Adrenal gland (tissue), 12 donors: Measurements from ENCODE around the gene SLC45A3. TPM values are rescaled to one million over a fixed set of nuclear protein-coding genes. Genes with fewer than 3 reads are reported as not detected.

ENCODE experiments used
- DNase-seq, 7 donors: peaks; one replicate each; pipeline ENCODE4 v3.0.0-alpha.2; 2019 to 2020
- H3K27ac ChIP-seq, 5 donors: fragments of 200-600 bp; sonication (generic) in 4 of 5; 1 replicate in 3 of 5; 2 replicates in 2 of 5; pipeline versions ENCODE4 v1.5.1 to v1.8.0; 2016 to 2020; ENCODE audit warnings: mild to moderate bottlenecking in 1 of 5
- H3K27me3 ChIP-seq: fragments of 200-600 bp; 2 replicates; pipeline ENCODE4 v1.8.0; 2021
- H3K36me3 ChIP-seq, 2 donors: fragments of 200-600 bp; replicated peaks in 1 of 2; 1 replicate in 1 of 2; 2 replicates in 1 of 2; pipeline versions ENCODE4 v1.5.1 to v1.8.0; 2018 to 2022
- H3K4me1 ChIP-seq, 2 donors: fragments of 200-600 bp; replicated peaks in 1 of 2; 1 replicate in 1 of 2; 2 replicates in 1 of 2; pipeline versions ENCODE4 v1.5.1 to v1.8.0; 2018 to 2021
- H3K4me3 ChIP-seq, 4 donors: fragments of 200-600 bp; sonication (generic) in 3 of 4; one replicate each; pipeline ENCODE4 v1.5.1; 2016 to 2018
- H3K9me3 ChIP-seq, 3 donors: fragments of 200-600 bp; sonication (generic) in 1 of 3; replicated peaks in 1 of 3; 1 replicate in 2 of 3; 2 replicates in 1 of 3; pipeline versions ENCODE4 v1.5.1 to v1.8.0; 2016 to 2021
- POLR2A ChIP-seq, 2 donors: fragments of 450-650 bp; IDR thresholded peaks; one replicate each; pipeline ENCODE4 v1.6.1; 2017; ENCODE audit warnings: antibody characterized with exemption in 2 of 2, mild to moderate bottlenecking in 2 of 2, moderate library complexity in 1 of 2
- WGBS, 4 donors: extraction: QIAGEN DNeasy Blood & Tissue Kit in 2 of 4; methylation state at CpG; one replicate each; pipeline versions ENCODE4 v1.1.5 to v1.1.7; 2013 to 2017; 5-methylcytosine and 5-hydroxymethylcytosine counted together
- intact Hi-C, 2 donors: fragments of 100-400 bp; cut with DNase I; formaldehyde crosslinking; loops; one replicate each; pipeline versions ENCODE4 v1.14.1 to v1.15.0; 2022 to 2023
- polyA plus RNA-seq, 3 donors: library from polyadenylated mRNA; stranded (reverse); fragments of 200-250 nt in 2 of 3; fragments of 350-450 nt in 1 of 3; fragmentation: Illumina TruSeq in 1 of 3; extraction: RNeasy Lipid Tissue Mini Kit (QIAGEN cat#74804) in 1 of 3; gene quantifications; one replicate each; pipeline ENCODE4 v1.2.3, GENCODE V29; 2013 to 2014
- small RNA-seq, 2 donors: library from RNA; depleted of rRNA; stranded (forward); fragments of <200 nt; gene quantifications; one replicate each; pipeline ENCODE3, GENCODE V24; 2016
- total RNA-seq, 9 donors: library from RNA; depleted of rRNA in 4 of 9; stranded (reverse); fragments of >200 nt in 4 of 9; fragments of 120-200 nt in 1 of 9; fragmentation: NEBNext Ultra II Directional in 1 of 9; extraction: Animal tissue kit (Norgen Biotek cat#: 25700) in 1 of 9; gene quantifications; one replicate each; pipeline versions ENCODE4 v1.1.0 to v1.2.4, GENCODE V29; 2013 to 2023
- TF ChIP-seq, protein P1 (sequence below), 6 experiments: fragments of 450-650 bp in 4 of 6; fragments of 200-600 bp in 2 of 6; sonication (generic) in 1 of 6; IDR thresholded peaks; 1 replicate in 5 of 6; 2 replicates in 1 of 6; pipeline versions ENCODE4 v1.5.1 to v1.8.0; 2016 to 2021; ENCODE audit warnings: antibody characterized with exemption in 6 of 6, mild to moderate bottlenecking in 2 of 6, moderate library complexity in 1 of 6
- donor health status: healthy with polysubstance abuse.
- donor health status: Bipolar disorder and iron deficiency.
- donor health status: DM: yes; HTN: yes; CAD: no.
- donor health status: DM: no; HTN: no; CAD: no.
- donor health status: DM: no; HTN: no; CAD: no.
- donor health status: DM: yes; HTN: yes; CAD: no.

SLC45A3 gene
- total and polyA plus RNA-seq, 12 donors, result 4.7 to 27.9 (median 8.9) TPM

GRCh38 chr1:205612104-205612503 is 68.2 kb downstream of the SLC45A3 start:
- peaks cover 0 to 12% of the 10 kb centered on the region in 2 donors for H3K4me1 ChIP-seq
- no peak overlapping the region for H3K4me3 ChIP-seq
- TF ChIP-seq, protein P1, sequence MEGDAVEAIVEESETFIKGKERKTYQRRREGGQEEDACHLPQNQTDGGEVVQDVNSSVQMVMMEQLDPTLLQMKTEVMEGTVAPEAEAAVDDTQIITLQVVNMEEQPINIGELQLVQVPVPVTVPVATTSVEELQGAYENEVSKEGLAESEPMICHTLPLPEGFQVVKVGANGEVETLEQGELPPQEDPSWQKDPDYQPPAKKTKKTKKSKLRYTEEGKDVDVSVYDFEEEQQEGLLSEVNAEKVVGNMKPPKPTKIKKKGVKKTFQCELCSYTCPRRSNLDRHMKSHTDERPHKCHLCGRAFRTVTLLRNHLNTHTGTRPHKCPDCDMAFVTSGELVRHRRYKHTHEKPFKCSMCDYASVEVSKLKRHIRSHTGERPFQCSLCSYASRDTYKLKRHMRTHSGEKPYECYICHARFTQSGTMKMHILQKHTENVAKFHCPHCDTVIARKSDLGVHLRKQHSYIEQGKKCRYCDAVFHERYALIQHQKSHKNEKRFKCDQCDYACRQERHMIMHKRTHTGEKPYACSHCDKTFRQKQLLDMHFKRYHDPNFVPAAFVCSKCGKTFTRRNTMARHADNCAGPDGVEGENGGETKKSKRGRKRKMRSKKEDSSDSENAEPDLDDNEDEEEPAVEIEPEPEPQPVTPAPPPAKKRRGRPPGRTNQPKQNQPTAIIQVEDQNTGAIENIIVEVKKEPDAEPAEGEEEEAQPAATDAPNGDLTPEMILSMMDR (IDR thresholded peaks at IDR 0.05), result no peak
- TF ChIP-seq POLR2A (IDR thresholded peaks at IDR 0.05), result no peak
- WGBS, 4 donors, result 94 to 97% (median 96%) methylated on average over 3 of the region's 3 CpGs
- no peaks in the 10 kb centered on the region for H3K27me3 ChIP-seq
- H3K36me3 ChIP-seq, result peaks cover 0 to 32% of the 10 kb centered on the region in 2 donors
- intact Hi-C loops, result no loop called here
- DNase-seq, result no peak
- no peak overlapping the region for H3K27ac ChIP-seq
- H3K9me3 ChIP-seq, result no peaks in the 10 kb centered on the region

DNA sequence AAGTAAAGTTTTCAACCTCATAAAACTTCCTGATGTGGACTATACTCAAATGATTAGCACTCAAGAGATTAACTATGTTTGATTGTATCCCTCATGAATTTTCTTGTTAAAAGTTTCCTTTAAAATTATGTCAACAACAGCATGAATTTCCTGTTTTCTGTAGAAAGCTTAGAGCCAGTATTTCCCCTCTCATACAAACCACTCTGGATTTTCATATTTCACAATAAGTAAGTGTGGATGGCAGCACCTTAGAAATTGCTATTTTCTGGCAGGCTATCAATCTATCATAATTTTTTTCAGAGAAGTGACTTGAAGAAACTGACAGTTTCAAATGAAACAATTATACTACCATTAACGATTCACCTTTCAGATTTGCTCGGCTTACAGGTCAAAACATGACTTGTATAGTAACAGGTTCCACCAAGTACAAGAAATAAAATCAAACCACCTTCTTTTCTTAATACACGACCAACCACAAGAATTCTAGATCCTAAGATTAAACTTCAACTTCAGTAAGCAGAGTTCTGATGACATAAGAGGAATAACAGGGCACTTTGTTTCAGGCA is 69.3 kb downstream of the SLC45A3 start:
- no peak overlapping the region for H3K27ac ChIP-seq
- 75 to 86% (median 77%) methylated on average over 3 of the region's 3 CpGs for WGBS, 4 donors
- H3K4me3 ChIP-seq, result no peak overlapping the region
- peaks cover 0 to 27% of the 10 kb centered on the region in 2 donors for H3K36me3 ChIP-seq
- intact Hi-C loops, result no loop called here
- peaks cover 0 to 12% of the 10 kb centered on the region in 2 donors for H3K4me1 ChIP-seq
- DNase-seq, result no peak
- TF ChIP-seq, protein P1 (IDR thresholded peaks at IDR 0.05), result no peak
- no peak for TF ChIP-seq POLR2A (IDR thresholded peaks at IDR 0.05)
- H3K9me3 ChIP-seq, result no peaks in the 10 kb centered on the region
- no peaks in the 10 kb centered on the region for H3K27me3 ChIP-seq

DNA sequence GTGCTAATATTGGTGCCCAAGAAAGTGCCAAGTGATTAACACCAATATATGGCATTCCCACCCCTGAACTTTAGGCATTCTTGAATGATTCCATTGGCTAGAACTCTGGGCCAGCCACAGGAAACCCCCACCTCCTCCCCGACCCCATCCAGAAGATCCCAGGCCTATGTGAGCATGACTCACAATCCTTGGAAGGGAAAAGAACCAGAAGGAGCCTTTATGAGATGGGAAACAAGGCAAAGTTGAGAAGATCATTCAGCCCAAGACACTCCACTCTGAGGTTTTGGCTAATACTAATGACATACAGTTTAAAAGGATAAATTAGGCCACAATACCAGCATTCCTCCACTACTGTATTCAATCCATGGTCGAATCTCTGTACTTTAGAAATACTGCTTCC is 70.3 kb downstream of the SLC45A3 start:
- DNase-seq, result no peak
- TF ChIP-seq, protein P1 (IDR thresholded peaks at IDR 0.05), result no peak
- no peak for TF ChIP-seq POLR2A (IDR thresholded peaks at IDR 0.05)
- H3K27me3 ChIP-seq, result no peaks in the 10 kb centered on the region
- no peaks in the 10 kb centered on the region for H3K9me3 ChIP-seq
- 61 to 68% (median 65%) methylated on average over 2 of the region's 2 CpGs for WGBS, 4 donors
- H3K27ac ChIP-seq, result no peak overlapping the region
- intact Hi-C loops, result no loop called here
- peaks cover 0 to 18% of the 10 kb centered on the region in 2 donors for H3K36me3 ChIP-seq
- no peak overlapping the region for H3K4me3 ChIP-seq
- H3K4me1 ChIP-seq, result peaks cover 0 to 12% of the 10 kb centered on the region in 2 donors

Small RNA genes lying within 50 kb of the gene (small RNA-seq; reads per million reads assigned to genes)
- 0 reads per million in 2 donors for gene RF00017

Other genes starting within 250 kb of the SLC45A3 start
- under 1 TPM in 1 of 9 donors, not detected in 8; 0.06 TPM for gene BLACAT1, start 224.5 kb downstream of the SLC45A3 start, total RNA-seq
- gene BLACAT1, start 224.5 kb downstream of the SLC45A3 start, polyA plus RNA-seq, result under 1 TPM; 0.03 to 0.08 (median 0.05) TPM
- 10 to 100 TPM in 7 of 9 donors, 1 to 10 TPM in 2; 3.2 to 31.3 (median 18.5) TPM for gene CDK18, start 175.8 kb downstream of the SLC45A3 start, total RNA-seq
- 10 to 100 TPM in 2 of 3 donors, 1 to 10 TPM in 1; 4.0 to 52.0 (median 14.7) TPM for gene CDK18, start 175.8 kb downstream of the SLC45A3 start, polyA plus RNA-seq
- 10 to 100 TPM; 11.9 to 40.2 (median 14.9) TPM for gene ELK4, start 48.5 kb downstream of the SLC45A3 start, total RNA-seq
- gene ELK4, start 48.5 kb downstream of the SLC45A3 start, polyA plus RNA-seq, result 1 to 10 TPM; 3.6 to 9.9 (median 4.5) TPM
- gene NUCKS1, start 69.7 kb upstream of the SLC45A3 start, total RNA-seq, result 100 to 1,000 TPM in 5 of 9 donors, 10 to 100 TPM in 4; 56.3 to 159 (median 135) TPM
- 100 to 1,000 TPM in 2 of 3 donors, 10 to 100 TPM in 1; 33.1 to 161 (median 109) TPM for gene NUCKS1, start 69.7 kb upstream of the SLC45A3 start, polyA plus RNA-seq
- 10 to 100 TPM in 8 of 9 donors, 1 to 10 TPM in 1; 9.6 to 52.2 (median 28.5) TPM for gene RAB29, start 95.0 kb upstream of the SLC45A3 start, total RNA-seq
- gene RAB29, start 95.0 kb upstream of the SLC45A3 start, polyA plus RNA-seq, result 10 to 100 TPM in 2 of 3 donors, 1 to 10 TPM in 1; 4.2 to 16.2 (median 15.9) TPM
- 100 to 1,000 TPM in 1 of 9 donors, 10 to 100 TPM in 8; 21.3 to 127 (median 34.4) TPM for gene SLC41A1, start 132.7 kb upstream of the SLC45A3 start, total RNA-seq
- 100 to 1,000 TPM in 1 of 3 donors, 10 to 100 TPM in 1, 1 to 10 TPM in 1; 8.9 to 143 (median 11.1) TPM for gene SLC41A1, start 132.7 kb upstream of the SLC45A3 start, polyA plus RNA-seq
- under 1 TPM in 6 of 9 donors, not detected in 3; 0.22 to 0.64 (median 0.47) TPM for gene PM20D1, start 169.6 kb upstream of the SLC45A3 start, total RNA-seq
- 1 to 10 TPM in 1 of 3 donors, under 1 TPM in 2; 0.07 to 1.8 (median 0.48) TPM for gene PM20D1, start 169.6 kb upstream of the SLC45A3 start, polyA plus RNA-seq